ENCODE data around the gene CADM2. TPM values are rescaled to one million over a fixed set of nuclear protein-coding genes. Genes with fewer than 3 reads are reported as not detected.

CADM2 gene
- total and polyA plus RNA-seq, 9 donors, result 1.8 to 4.5 (median 3.5) TPM

- no peaks in the 10 kb centered on the region for H3K27me3 ChIP-seq (ENCODE audit: control insufficient read depth, insufficient read depth, low read length)
- WGBS (ENCODE audit: insufficient coverage), result 100% methylated on average over 1 of the region's 2 CpGs
- H3K4me3 ChIP-seq (ENCODE audit: low read length), result no peak overlapping the region
- no peak for DNase-seq
- peaks cover 2% of the 10 kb centered on the region for H3K4me1 ChIP-seq (ENCODE audit: control insufficient read depth, insufficient read depth, low read length)
- no peaks in the 10 kb centered on the region for H3K36me3 ChIP-seq (ENCODE audit: control insufficient read depth, insufficient read depth, low read length)
- no peaks in the 10 kb centered on the region for H3K9me3 ChIP-seq (replicated peaks; ENCODE audit: control insufficient read depth, low read depth, low read length)
- H3K27ac ChIP-seq (ENCODE audit: low read length), result peak overlapping the region; percentile 32
Observed at GRCh38 chr3:84980456-84980855, 21.7 kb downstream of the CADM2 start.

GRCh38 chr3:84983490-84983889, 24.7 kb downstream of the CADM2 start:
- Histone ChIP-seq H3K27me3 (ENCODE audit: control insufficient read depth, insufficient read depth, low read length) (no peaks in the 10 kb centered on the region), H3K27ac (ENCODE audit: low read length) (no peak overlapping the region), H3K9me3 (replicated peaks; ENCODE audit: control insufficient read depth, low read depth, low read length) (no peaks in the 10 kb centered on the region), H3K4me1 (ENCODE audit: control insufficient read depth, insufficient read depth, low read length) (peaks cover 8% of the 10 kb centered on the region), H3K36me3 (ENCODE audit: control insufficient read depth, insufficient read depth, low read length) (no peaks in the 10 kb centered on the region), H3K4me3 (ENCODE audit: low read length) (no peak overlapping the region)
- DNase-seq, result no peak
- no CpG with 5 or more reads among the region's 3 CpGs for WGBS (ENCODE audit: insufficient coverage)

- Histone ChIP-seq H3K4me1 (ENCODE audit: control insufficient read depth, insufficient read depth, low read length) (peaks cover 6% of the 10 kb centered on the region), H3K27me3 (ENCODE audit: control insufficient read depth, insufficient read depth, low read length) (no peaks in the 10 kb centered on the region), H3K27ac (ENCODE audit: low read length) (no peak overlapping the region), H3K9me3 (replicated peaks; ENCODE audit: control insufficient read depth, low read depth, low read length) (no peaks in the 10 kb centered on the region), H3K4me3 (ENCODE audit: low read length) (no peak overlapping the region), H3K36me3 (ENCODE audit: control insufficient read depth, insufficient read depth, low read length) (no peaks in the 10 kb centered on the region)
- no peak for DNase-seq
Observed at GRCh38 chr3:84984429-84984828, 25.6 kb downstream of the CADM2 start.

GRCh38 chr3:84985795-84986194, 27.0 kb downstream of the CADM2 start:
- Histone ChIP-seq H3K4me3 (ENCODE audit: low read length) (no peak overlapping the region), H3K36me3 (ENCODE audit: control insufficient read depth, insufficient read depth, low read length) (no peaks in the 10 kb centered on the region), H3K9me3 (replicated peaks; ENCODE audit: control insufficient read depth, low read depth, low read length) (no peaks in the 10 kb centered on the region), H3K27ac (ENCODE audit: low read length) (no peak overlapping the region), H3K27me3 (ENCODE audit: control insufficient read depth, insufficient read depth, low read length) (no peaks in the 10 kb centered on the region), H3K4me1 (ENCODE audit: control insufficient read depth, insufficient read depth, low read length) (peaks cover 6% of the 10 kb centered on the region)
- no CpG with 5 or more reads among the region's 1 CpG for WGBS (ENCODE audit: insufficient coverage)
- DNase-seq, result no peak

- no peaks in the 10 kb centered on the region for H3K36me3 ChIP-seq (ENCODE audit: control insufficient read depth, insufficient read depth, low read length)
- H3K4me1 ChIP-seq (ENCODE audit: control insufficient read depth, insufficient read depth, low read length), result peaks cover 6% of the 10 kb centered on the region
- H3K4me3 ChIP-seq (ENCODE audit: low read length), result no peak overlapping the region
- WGBS (ENCODE audit: insufficient coverage), result no CpG with 5 or more reads among the region's 3 CpGs
- H3K27ac ChIP-seq (ENCODE audit: low read length), result peak overlapping the region; percentile 63
- peak; percentile 74 for DNase-seq
- no peaks in the 10 kb centered on the region for H3K27me3 ChIP-seq (ENCODE audit: control insufficient read depth, insufficient read depth, low read length)
- H3K9me3 ChIP-seq (replicated peaks; ENCODE audit: control insufficient read depth, low read depth, low read length), result no peaks in the 10 kb centered on the region
Observed at GRCh38 chr3:84987706-84988504, 29.1 kb downstream of the CADM2 start.

- Histone ChIP-seq H3K9me3 (replicated peaks; ENCODE audit: control insufficient read depth, low read depth, low read length) (no peaks in the 10 kb centered on the region), H3K4me3 (ENCODE audit: low read length) (no peak overlapping the region), H3K27me3 (ENCODE audit: control insufficient read depth, insufficient read depth, low read length) (no peaks in the 10 kb centered on the region), H3K36me3 (ENCODE audit: control insufficient read depth, insufficient read depth, low read length) (no peaks in the 10 kb centered on the region), H3K27ac (ENCODE audit: low read length) (no peak overlapping the region), H3K4me1 (ENCODE audit: control insufficient read depth, insufficient read depth, low read length) (peaks cover 6% of the 10 kb centered on the region)
- no peak for DNase-seq
Observed at GRCh38 chr3:84989102-84989501, 30.3 kb downstream of the CADM2 start.

GRCh38 chr3:84991422-84991900, 32.7 kb downstream of the CADM2 start:
- no CpG with 5 or more reads among the region's 1 CpG for WGBS (ENCODE audit: insufficient coverage)
- peak; percentile 4 for DNase-seq
- peaks cover 6% of the 10 kb centered on the region for H3K4me1 ChIP-seq (ENCODE audit: control insufficient read depth, insufficient read depth, low read length)
- H3K27me3 ChIP-seq (ENCODE audit: control insufficient read depth, insufficient read depth, low read length), result no peaks in the 10 kb centered on the region
- no peak overlapping the region for H3K27ac ChIP-seq (ENCODE audit: low read length)
- no peaks in the 10 kb centered on the region for H3K9me3 ChIP-seq (replicated peaks; ENCODE audit: control insufficient read depth, low read depth, low read length)
- H3K4me3 ChIP-seq (ENCODE audit: low read length), result no peak overlapping the region
- H3K36me3 ChIP-seq (ENCODE audit: control insufficient read depth, insufficient read depth, low read length), result no peaks in the 10 kb centered on the region

- Histone ChIP-seq H3K9me3 (replicated peaks; ENCODE audit: control insufficient read depth, low read depth, low read length) (no peaks in the 10 kb centered on the region), H3K4me3 (ENCODE audit: low read length) (no peak overlapping the region), H3K36me3 (ENCODE audit: control insufficient read depth, insufficient read depth, low read length) (no peaks in the 10 kb centered on the region), H3K4me1 (ENCODE audit: control insufficient read depth, insufficient read depth, low read length) (no peaks in the 10 kb centered on the region), H3K27ac (ENCODE audit: low read length) (no peak overlapping the region), H3K27me3 (ENCODE audit: control insufficient read depth, insufficient read depth, low read length) (no peaks in the 10 kb centered on the region)
- DNase-seq, result peak; percentile 16
- no CpG with 5 or more reads among the region's 4 CpGs for WGBS (ENCODE audit: insufficient coverage)
Observed at GRCh38 chr3:84993956-84994355, 35.2 kb downstream of the CADM2 start.

- Histone ChIP-seq H3K4me1 (ENCODE audit: control insufficient read depth, insufficient read depth, low read length) (no peaks in the 10 kb centered on the region), H3K27ac (ENCODE audit: low read length) (no peak overlapping the region), H3K36me3 (ENCODE audit: control insufficient read depth, insufficient read depth, low read length) (no peaks in the 10 kb centered on the region), H3K27me3 (ENCODE audit: control insufficient read depth, insufficient read depth, low read length) (no peaks in the 10 kb centered on the region), H3K4me3 (ENCODE audit: low read length) (no peak overlapping the region), H3K9me3 (replicated peaks; ENCODE audit: control insufficient read depth, low read depth, low read length) (no peaks in the 10 kb centered on the region)
- 73% methylated on average over 2 of the region's 3 CpGs for WGBS (ENCODE audit: insufficient coverage)
- DNase-seq, result no peak
Observed at GRCh38 chr3:84998545-84998944, 39.8 kb downstream of the CADM2 start.

- Histone ChIP-seq H3K36me3 (ENCODE audit: control insufficient read depth, insufficient read depth, low read length) (no peaks in the 10 kb centered on the region), H3K27ac (ENCODE audit: low read length) (no peak overlapping the region), H3K9me3 (replicated peaks; ENCODE audit: control insufficient read depth, low read depth, low read length) (no peaks in the 10 kb centered on the region), H3K4me1 (ENCODE audit: control insufficient read depth, insufficient read depth, low read length) (no peaks in the 10 kb centered on the region), H3K4me3 (ENCODE audit: low read length) (no peak overlapping the region), H3K27me3 (ENCODE audit: control insufficient read depth, insufficient read depth, low read length) (no peaks in the 10 kb centered on the region)
- DNase-seq, result no peak
Observed at GRCh38 chr3:85003479-85003878, 44.7 kb downstream of the CADM2 start.

GRCh38 chr3:85004147-85004546, 45.4 kb downstream of the CADM2 start:
- whole genome bisulfite sequencing (ENCODE audit: insufficient coverage), result no CpG with 5 or more reads among the region's 3 CpGs
- H3K27me3 ChIP-seq (ENCODE audit: control insufficient read depth, insufficient read depth, low read length), result no peaks in the 10 kb centered on the region
- DNase-seq, result no peak

More at GRCh38 chr3:85004147-85004546, 45.4 kb downstream of the CADM2 start:
- H3K4me1 ChIP-seq (ENCODE audit: control insufficient read depth, insufficient read depth, low read length), result no peaks in the 10 kb centered on the region
- H3K27ac ChIP-seq (ENCODE audit: low read length), result no peak overlapping the region
- no peak overlapping the region for H3K4me3 ChIP-seq (ENCODE audit: low read length)
- no peaks in the 10 kb centered on the region for H3K9me3 ChIP-seq (replicated peaks; ENCODE audit: control insufficient read depth, low read depth, low read length)
- no peaks in the 10 kb centered on the region for H3K36me3 ChIP-seq (ENCODE audit: control insufficient read depth, insufficient read depth, low read length)

All from muscle of leg (tissue), 11 donors.